Glomerular visceral epithelial cell (primary cell): ENCODE data around the gene ITGA6.

Experiments used
- DNase-seq: peaks from one replicate; pipeline ENCODE4 v3.0.0-alpha.2; 2016; ENCODE audit errors: extremely low spot score

The ITGA6 gene

DNA sequence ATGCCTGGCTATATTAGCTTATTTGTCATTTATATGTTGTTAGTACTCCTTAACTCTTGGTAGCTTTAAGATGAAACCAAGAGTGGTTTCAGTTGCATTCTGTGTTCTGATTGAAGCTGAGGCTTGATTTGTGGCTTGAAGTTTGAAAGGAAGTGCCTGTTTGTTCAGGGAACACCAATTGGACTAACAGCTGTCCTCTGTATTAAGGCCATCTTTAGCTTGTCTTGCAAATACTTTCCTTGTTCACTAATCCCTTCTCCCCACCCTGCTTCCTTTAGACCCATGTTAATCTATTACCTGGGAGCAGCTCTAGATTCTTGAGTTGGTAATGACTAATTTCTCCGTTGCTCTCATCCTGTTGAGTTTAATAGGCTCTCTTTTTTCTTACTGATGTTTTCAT lies 13.4 kb downstream of the ITGA6 start:
- peak; percentile 68 for DNase-seq

DNA sequence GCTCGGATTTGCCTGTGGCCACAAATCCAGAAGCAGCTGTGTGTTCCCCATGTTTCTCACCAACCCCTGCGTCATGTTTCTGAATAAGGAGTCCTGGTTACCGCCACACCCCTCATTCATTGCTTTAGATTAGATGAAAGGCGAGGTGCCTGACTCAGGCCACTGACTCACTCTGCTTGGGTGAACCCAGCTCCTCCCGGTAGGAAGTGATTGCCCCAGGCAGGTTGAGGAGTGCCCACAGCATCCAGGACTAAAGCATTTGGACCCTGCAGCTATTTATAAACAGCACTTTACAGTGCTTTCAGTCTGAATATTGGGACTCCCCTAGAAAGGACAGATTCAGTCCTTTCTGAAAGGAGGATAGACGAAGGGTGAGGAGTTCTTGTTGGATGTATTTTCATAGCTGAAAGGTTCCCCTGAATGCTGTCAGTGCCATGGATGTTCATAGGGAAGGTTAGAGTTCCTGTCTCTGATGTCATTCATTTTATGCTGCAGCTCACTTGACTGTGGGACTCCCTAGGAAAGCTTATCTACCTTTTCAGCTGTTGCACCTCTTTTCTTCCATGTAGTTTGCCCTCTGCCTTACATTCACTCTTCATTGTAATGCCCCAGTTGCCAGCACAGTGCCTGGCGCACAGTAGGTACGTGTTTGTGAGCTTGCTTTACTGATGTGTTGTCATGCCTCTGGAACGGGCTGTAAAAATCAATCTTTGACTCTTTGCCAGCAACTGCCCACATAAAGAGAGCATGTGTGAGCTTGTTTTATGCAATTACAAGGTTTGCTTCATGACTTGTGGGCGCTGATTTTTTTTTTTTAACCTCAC lies 14.9 kb downstream of the ITGA6 start:
- peak; percentile 94 for DNase-seq

DNA sequence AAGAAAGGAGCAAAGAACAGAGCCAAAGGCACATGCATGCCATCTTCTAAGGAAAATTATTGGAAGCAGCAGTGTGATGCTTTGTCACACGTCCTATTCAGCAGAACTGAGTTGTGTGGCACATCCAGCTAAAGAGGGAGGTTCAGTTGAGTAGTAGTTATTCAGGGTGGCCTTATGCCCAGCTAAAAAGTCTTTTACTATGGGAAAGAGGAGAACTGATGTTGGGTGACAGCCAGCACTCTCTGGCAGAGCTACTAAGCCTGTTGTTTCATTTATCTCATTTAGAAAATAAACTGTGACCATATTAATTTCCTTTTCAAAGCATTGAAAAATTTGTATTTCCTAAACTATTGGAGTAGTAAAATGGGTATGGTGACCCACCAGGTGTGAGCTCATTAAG lies 18.5 kb downstream of the ITGA6 start:
- DNase-seq: no peak

DNA sequence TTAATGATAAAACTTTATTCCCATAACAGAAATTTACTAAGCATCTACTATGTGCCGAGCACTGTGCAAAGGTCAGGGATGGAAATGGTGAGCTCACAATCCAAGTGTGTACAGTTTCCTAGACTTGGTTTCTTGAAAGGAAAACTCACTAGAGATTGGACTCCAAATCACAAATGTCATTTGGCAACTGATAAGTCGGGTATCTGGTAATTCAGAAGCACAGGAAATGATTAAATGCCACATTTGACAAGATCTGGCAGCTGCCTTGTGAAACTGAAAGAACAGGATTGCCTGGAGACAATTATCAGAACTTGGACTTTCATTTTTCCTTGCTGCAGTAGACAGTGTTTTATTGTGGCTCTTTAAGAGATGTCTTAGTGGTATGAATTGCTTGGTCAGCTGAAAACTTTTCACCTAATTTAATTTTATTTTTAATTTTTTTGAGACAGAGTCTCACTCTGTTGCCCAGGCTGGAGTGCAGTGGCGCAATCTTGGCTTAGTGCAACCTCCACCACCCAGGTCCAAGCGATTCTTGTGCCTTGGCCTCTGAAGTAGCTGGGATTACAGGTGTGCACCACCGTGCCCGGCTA lies 19.2 kb downstream of the ITGA6 start:
- no peak for DNase-seq

DNA sequence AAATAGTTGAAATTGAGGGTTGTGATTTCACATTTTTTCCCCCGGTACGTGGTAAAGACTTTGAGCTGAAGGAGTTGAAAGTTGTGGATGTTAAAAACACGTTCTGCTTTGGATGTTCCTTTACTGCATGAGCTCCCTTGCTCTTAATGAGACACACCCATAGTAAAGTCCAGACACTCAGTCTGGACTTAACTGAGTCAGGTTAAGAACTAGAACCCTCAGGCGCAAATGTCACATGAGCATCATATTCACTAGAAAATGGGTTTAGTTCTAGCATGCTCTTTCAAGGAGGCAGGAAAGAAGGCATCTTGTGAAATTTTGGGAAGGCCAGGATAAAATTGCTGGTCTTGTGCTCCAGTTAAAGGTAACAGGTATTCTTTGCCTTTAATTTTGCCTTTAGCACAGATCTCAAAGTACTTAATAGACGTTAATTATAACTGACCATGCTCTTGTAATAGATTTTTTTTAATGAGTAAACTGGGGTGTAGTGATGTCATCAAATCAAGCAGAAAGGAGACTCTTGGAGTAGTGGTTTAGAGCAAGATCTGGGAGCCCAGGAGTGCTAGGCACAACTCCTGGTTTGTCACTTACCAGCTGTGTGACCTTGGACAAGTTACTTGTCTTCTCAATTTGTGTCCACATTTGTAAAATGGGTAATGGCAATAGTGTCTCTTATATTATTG lies 20.6 kb downstream of the ITGA6 start:
- DNase-seq: no peak

DNA sequence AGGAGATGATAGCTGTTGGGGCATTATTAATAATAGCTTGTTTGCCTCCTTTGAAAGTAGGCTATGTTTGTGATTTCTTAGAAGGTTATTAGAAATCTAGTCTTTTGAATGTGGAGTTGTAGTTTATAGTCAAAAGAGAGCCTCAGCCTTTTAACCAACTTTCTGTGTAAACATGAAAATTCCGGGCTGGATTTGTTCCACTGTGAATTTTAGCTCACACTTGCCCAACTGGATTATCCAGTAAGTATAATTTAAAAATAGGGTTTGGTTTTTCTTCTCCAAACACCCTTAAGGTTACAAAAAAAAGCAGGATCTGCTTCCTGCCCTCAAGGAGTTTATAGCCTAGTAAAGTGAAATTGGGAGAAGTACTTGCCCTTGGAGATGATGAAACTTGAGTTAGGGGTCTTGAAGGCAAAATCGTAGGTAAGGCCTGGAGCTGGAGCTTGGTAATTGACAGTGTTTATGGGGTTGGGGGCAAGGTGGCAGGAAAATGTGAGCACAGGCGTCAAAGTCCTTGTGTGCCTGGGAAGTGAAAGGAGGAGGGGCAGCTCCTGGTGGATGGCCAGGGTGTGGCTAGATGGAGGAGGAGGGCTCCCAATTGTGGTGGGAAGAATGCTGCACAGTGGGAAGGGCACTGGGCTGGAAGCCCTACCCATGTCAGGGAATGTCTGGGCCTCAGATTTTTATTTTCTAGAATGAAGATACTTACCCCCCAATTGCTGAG lies 21.3 kb downstream of the ITGA6 start:
- no peak for DNase-seq

DNA sequence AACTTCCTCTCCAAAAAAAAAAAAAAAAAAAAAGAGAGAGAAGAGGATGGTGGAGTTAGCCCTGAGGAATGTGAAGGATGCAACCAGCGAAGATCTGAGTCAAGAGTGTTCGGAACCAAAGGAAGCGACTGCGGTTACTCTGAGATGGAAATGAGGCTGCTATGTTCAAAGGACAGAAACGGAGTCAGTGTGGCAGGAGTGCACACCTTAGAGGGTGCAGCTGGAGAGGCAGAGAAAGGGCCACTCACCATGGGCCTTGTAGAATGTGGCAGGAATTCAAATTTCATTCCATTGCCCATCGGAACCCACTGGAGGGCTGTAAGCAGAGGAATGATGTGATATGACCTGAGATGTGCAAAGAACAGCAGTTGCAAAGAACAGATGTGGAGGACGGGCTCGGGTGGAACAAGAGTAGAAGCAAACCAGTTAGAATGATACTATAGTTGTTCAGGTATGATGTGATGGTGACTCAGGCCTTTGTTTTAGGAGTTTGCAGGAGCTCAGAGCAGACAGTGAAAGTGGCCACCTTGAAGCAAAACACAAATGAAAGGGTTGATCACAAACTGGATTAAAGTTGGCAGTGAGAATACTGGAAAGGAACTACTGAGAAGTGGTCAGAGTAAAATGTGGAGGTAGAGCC lies 22.6 kb downstream of the ITGA6 start:
- peak; percentile 79 for DNase-seq

DNA sequence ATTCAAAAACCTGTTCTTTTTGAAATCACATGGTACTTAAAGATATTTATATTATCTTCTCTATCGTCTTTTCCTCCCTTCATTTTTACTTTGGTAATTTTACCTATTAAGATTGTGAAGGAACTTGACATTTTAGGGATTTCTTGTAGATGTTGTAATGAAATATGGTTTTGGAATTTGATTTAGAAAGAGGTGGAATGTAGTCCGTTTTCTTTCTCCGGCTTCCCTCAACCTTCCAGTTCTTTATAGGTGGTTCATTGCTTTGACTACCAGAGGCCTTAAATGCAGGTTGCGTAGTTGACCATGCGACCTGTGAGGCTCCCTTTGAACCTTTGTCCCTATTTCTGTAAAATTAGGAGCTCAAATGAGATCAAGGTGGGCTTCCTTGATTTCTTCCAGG lies 24.5 kb downstream of the ITGA6 start:
- DNase-seq: no peak

DNA sequence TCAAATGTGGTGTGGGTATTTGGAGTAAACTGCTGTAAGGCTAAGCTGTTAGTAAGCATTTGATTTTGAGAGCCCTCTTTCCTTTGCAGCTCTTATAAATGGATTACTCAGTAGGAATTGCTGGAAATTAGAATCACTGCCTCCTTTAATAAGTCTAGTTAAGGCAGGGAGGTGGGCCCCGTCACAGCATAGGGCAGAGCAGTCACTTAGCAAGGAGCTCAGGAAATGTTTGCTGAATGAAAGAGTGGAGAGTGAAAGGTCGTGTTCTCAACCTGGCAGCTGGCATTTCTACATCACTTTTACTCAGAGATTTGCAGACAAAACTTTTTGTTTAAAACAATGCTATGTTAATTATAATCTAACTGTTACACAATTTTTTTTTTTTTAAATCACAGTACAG lies 25.5 kb downstream of the ITGA6 start:
- DNase-seq: no peak

DNA sequence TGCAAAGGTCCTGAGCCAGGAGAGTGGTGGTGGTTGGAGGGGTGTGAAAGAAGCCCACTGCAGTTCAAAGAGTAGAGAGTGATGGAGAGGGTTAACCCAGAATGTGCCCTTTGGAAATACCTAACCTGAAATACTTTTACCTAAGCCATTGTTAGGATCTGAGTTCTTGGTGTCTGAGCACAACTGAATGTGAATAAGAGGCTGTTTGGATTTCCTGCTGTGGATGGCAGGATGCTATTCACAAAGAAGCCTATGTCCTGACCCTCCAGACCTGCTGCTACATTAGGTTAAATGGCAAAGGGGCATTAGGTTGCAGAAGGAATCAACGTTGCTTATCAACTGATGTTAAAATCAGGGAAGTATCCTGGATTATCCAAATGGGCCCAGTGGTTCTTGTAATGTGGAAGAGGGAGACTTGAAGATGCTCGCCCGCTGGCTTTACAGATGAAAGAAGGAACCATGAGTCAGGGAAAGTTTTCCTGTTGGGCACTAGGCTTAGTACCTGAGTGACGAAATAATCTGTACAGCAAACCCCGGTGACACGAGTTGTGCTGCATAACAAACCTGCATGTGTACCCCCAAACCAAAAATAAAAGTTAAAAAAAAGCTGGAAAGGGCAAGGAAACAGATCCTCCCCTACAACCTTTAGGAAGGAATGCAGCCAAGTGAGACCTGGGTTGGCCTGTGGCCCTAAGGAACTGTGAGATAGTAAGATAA lies 27.2 kb downstream of the ITGA6 start:
- DNase-seq: no peak

DNA sequence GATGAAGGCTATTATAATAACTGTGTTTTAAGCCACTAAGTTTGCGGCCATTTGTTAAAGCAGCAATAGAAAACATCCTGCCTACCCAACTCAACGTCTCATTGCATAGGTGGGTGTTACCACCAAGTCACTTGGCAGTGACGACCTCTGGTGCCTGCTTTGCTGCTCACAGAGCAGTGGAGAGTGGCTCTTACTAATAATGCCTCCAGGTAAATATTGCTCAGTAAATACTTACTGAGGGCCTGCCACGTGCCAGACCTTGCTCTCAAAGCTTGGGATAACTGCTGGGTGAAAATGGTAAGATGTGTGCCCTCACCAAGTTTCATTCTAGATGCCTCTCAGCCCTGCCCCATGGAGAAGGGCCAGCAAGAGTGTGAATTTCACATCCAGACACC lies 27.7 kb downstream of the ITGA6 start:
- no peak for DNase-seq

DNA sequence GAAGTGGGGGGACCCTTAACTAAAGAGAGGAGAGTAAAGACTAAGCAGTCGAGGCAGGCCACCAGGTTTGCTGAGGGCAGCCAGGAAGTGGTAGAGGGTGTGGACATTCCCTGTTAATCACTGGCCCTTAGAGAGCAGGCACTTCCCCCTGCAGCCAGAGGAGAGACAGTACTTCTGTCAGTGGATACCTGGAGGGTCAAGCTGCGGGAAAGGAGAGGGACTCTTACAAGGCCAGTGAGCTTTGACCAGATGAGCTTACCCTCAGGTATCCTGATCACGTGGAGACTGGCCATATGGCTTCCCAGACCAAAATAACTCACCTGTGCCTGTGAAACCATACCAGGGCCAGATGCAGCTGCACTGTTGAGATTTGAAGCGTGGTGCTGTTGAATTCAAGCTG lies 28.6 kb downstream of the ITGA6 start:
- DNase-seq: peak; percentile 44

DNA sequence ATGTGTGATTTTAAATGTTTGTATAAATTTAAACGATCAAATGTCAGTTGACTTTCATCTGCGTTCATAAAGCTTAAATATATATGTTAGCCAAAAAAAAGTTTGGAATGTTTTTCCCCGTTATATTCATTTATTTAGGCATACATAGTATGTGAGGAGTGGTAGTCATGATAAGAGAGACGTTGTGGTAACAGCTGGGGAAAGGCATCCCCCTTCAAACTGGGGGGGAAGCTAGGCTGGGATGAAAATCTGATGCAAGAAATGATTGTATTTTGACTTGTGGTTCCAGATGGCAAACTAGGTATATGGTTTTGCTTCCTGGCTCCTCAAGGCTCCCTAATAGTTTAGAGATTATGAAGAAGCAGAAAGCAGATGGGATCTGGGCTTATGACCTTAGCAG lies 30.1 kb downstream of the ITGA6 start:
- no peak for DNase-seq

DNA sequence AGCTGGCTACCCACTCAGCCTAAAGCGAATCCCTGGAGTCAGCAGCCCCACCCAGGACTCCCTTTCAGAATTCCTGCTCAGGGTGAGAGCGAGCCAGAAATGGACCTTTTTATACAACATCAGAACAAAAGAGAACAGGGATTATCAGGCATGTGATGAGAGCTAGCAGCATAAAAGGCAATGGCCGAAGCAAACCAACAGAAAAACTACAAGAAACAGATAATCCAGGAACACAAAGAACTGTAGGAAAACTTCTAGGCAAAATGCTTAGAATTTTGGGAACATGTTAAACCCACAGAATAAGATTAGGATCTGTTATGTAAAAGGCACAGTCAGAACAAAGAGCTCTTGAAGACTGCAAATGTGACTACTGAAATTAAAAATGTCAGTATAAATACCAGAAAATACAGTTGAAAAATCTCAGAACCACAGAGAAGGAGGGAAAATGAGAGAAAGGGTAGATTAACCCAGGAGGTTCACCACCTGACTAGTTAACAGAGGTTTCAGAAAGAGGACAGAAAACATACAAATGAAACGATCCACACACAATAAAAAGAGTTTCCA lies 31.3 kb downstream of the ITGA6 start:
- DNase-seq: no peak

DNA sequence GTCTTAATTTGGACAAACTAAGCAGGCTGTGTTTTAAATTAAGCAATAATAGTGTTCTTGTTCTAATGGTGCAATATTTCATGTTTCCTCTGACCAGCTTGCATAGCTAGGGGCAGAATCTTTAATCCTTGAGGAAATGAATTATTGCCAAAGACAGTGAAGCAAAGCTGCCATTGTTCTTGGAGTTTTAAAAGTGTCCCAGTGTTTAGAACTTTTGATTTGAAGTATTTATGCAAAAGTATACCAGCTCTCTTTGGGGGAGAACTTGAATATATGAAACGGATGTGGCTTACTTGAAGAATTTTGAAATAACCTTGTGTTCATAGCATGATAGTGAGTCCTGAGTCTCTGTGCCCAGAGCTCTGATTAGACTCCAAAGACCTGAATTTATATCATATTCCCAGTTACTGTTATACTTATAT lies 33.4 kb downstream of the ITGA6 start:
- DNase-seq: no peak

DNA sequence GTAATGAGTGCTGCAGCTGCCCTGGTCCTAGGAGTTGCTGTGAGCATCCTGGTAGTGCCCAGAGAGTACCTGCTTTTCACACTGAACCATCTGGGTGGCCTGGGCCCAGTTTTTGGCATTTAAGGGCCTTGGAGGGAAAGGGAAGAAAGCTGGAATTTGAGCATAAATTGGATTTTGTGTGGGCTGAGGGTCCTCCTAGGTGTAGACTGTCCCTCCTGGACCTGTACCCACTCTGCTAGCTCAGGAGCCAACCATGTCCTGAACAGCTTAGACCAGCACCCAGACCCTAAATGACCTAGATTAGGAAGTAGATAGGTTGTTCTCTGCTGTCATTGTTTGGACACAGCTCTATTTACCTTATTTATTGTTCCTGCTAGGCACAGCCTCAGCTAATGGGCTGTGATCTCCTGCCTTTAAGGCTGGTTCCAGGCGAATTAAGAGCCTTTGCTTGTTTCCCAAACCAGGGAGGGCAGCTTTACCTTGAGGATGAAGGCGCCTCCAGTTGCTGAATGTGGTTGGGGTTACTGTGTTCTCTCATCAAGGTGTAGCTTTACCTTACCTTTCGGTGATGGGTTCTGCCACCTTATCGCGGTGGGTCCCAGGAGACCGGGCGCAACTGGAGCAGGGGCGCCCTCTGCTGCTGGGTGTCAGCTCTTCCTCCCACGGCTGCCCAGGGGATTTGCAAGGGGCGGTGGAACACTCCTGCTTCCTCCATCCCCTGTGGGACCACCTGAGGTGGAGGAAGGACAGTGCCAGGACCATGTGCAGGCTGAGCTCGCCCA lies 34.4 kb downstream of the ITGA6 start:
- DNase-seq: peak; percentile 59

DNA sequence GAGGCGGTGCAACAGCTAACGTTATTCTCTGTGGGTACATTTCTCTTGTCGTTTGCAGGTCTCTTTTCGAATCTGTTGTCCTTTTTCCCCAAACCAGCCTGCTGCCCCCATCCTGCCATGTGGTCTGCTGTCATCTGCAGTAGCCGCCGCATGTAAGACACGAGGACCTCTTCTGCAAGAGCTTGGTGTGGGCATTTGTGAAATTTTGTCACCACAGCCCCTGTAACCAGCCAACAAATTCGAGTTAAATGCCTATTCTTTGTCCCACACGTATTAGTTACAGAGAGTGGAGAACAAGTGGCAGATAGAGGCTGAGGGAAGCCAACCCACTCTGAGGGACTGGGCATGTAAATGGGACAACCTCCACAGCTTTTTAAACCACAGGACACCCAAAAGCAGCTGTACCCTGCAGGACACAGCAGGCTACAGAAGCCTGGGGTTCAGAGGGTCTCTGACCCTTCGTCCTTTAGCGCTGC lies 35.0 kb downstream of the ITGA6 start:
- DNase-seq: no peak

DNA sequence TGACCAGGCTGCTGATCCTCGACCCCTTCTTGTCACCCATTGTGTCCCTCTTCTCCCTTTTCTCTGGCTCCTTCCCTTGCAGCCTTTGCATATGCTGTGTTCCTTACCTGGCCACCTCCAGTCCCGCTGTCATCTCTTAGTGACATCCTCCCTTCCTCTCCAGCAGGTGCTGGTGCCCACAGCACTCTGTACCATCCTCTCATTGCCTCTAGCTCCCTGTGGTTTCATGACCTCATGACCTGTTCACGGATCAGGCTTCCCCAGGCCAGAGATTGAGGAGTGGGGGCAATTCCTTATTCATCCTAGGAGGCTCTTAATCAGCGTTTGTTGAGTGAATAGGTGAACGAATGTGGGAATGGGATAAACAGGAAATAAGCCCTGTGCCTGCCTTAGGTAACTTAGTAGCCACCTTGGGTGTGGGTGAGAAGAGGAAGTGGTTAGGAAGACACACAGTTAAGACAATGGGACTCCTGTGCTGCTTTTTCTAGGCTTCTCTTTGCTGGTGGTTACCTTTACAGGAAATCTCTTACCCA lies 35.5 kb downstream of the ITGA6 start:
- no peak for DNase-seq

DNA sequence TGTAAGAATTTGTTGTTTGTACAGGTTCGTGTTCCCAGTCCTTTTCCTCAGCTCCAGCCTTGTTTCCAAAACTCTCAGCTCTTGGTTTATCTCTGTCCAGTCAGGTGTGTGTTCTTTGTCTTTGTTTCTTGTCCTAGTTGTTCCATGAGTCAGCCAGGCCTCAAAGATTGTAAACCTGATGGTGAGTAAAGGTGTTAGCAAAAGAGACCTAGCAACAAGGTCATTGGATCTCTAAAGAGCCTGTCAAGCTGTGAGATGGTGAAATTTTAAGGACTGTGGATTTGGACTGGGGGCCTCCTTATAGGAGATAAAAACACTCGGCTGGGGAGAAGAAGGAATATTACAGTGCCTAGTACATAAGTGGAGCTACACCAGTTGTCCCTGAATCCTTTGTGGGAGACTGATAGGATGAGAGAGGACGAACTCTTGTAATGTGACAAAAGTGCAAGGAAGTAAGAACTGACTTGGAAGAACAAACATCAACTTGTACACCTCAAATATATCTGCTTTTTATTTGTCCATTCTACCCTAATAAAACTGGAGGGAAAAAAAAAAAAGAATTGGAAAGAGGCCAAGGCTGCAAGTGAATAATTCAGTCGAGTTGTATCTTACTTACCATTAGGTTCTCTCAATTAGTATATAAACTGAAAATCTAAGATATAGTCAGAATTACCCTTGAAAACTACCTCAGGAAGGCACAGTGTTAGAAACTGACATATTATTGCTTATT lies 37.2 kb downstream of the ITGA6 start:
- DNase-seq: no peak
